ENCODE results near the gene IL1RAPL1.

Gene IL1RAPL1

DNA sequence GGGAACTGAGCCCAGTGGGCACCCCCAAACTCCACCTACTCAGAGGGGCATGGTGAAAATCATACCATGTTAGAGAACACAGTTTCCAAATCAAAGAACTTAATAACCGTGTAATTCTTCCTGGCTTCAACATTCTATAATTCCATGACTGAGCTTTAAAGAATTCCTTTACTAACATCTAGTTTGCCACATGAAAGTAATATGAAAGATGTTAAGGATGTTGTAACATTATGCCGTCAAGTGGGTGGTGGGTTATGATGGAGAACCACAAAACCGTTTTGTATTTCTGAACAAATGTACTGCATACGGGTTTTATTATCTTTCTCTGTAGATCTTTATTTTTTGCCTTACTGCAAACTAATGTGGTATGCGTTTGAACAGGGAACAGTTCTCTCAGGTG is 1079.1 kb downstream of the IL1RAPL1 start:
- FAIRE-seq = no peak

DNA sequence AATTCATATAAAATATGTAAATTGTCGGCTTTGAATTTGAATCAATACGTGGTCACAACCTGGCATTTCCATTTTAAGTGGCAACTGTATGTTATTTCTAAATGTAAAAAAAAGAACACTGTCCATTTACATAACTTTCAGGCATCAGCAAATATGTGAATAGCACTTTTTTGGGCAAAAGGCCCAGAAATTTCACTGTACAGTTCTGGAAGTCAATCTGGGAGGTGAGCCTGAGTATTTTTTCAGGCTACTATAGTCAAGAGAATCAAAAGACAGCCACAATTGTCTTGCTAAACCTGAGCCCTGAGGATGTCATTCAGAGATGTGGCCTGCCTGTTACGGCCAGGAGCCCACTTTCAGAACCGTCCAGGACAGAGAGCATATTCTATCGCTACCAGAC is 1084.2 kb downstream of the IL1RAPL1 start:
- no peak for FAIRE-seq

DNA sequence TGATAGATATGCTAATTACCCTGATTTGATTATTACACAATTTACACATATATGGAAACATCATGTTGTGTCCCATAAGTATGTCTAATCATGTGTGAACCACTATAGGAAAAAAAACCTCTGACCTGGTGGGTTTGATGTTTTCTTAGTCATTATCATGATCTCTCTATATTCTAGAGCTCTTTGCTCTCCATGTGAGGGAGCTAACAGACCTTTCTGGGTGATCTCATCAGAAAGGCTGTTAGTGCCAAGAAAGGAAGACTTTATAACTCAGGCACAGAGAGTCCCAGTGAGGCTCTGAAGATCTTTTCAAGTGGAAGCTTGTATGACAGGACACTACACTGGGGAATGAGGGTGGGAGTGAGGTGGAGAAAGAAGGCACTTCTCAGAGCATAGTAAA is 1100.4 kb downstream of the IL1RAPL1 start:
- FAIRE-seq = no peak

DNA sequence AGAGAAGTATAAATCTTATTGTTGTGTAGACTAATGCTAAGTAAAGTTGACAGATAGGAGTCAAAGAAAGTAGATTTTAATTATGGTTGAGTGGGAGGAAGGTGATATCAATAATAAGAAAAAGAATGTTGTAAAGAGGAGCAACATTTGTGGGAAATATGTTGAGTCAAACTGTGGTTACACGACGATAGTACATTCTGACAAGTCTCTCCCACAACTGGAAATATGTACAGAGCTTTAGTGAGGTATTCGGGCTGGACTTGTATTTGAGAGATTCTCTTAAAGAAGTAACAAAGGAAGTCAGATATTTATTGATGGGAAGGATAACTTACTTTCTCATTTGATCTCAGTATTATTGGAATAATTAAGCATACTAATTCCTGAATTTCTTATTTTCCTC is 1102.8 kb downstream of the IL1RAPL1 start:
- FAIRE-seq = no peak

DNA sequence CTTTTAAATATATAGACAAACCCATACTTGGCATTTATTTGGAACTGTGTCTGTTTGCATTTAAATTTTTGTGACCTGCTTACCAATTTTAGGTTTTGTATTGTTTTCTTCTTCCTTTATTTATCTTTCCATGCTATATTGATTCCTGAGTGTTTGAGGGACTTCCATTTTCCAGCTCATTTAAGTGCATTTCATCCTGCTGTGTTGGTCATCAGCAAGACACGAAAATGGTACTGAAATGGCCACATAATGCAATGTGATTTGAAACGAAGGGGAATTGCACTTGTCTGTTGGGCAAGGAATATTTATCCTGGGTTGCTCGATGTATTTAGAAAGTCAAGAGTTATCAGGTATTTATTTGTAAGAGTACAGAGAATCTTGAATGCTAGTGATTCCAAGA is 1103.8 kb downstream of the IL1RAPL1 start:
- no peak for FAIRE-seq

DNA sequence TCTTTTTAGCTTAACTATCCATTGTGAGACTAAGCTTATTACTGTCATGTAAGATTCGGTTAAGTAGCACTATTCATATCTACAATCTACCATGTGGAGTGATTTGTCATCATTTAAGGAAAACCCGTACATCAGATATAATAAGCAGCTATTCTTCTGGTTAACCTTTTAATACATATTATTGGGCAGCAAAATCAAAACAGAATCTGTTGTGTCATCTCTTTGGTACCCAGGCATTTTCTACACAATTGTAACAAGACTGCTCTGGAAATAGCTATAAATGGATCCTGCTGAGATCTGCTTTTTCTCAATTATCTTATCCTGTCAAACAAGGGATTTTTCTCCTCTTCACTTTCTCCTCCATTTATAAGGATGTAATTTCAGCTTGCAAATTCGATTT is 1106.7 kb downstream of the IL1RAPL1 start:
- no peak for FAIRE-seq

DNA sequence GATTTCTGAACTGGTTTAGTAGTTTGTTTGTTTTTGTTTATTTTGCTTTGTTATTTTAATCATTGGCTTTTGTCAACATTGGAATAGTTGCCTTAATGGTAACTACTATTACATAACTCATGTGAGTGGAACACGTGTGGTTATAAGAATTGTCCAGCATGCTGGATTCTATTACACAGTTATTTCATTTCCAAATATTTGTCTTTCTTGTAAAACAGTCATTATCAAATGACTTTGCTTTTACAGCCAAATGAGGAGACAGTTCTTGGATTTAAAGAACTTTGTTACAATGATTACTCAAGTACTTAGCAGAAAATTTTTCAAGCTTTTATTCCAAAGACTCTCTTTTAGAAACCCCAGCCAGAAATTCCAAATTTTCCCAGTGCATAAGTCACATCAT is 1112.0 kb downstream of the IL1RAPL1 start:
- FAIRE-seq = no peak

DNA sequence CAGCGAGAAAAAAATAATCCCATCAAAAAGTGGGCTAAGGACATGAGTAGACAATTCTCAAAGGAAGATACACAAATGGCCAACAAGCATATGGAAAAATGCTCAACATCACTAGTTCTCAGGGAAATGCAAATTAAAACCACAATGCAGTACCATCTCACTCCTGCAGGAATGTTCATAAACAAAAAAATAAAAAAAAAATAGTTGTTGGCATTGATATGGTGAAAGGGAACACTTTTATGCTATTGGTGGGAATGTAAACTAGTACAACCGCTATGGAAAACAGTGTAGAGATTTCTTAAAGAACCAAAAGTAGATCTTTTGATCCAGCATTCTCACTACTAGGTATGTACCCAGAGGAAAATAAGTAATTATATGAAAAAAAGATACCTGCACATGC is 1119.8 kb downstream of the IL1RAPL1 start:
- no peak for FAIRE-seq

DNA sequence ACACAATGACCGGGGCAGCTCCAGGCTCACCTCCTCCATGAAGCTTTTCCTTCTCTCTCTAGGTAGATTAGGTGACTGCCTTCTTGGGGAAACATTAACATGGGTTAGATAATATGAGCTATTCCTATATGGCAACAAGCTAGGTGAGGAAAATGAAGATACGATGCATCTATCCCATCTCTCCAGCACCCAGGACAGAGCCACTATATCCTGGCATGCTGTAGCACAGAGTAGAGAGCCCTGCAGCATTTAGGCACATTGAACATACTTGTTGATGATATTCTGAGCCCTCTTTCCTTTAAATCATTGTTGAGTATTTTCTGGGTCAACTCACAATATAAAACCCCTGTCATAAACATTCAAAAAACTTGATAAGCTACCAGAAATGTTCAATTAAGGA is 1133.9 kb downstream of the IL1RAPL1 start:
- no peak for FAIRE-seq

DNA sequence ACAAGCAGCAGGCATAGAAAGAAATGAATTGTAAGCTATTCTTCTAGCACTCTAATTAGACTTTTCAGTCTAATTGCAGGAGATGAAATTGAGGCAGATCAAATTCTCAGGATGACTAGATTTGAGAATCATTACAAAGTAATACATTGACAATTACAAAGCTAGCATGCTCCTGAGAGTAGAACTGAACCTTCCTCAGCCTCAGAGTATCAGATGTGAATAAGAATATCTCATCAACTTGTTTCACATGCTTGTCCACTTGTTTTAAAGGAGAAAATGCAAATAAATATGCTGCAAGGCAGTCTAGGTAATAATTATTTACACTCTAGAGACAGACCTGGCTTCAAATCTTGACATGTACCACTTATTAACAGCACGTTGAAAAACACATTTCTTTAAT is 1137.1 kb downstream of the IL1RAPL1 start:
- no peak for FAIRE-seq

DNA sequence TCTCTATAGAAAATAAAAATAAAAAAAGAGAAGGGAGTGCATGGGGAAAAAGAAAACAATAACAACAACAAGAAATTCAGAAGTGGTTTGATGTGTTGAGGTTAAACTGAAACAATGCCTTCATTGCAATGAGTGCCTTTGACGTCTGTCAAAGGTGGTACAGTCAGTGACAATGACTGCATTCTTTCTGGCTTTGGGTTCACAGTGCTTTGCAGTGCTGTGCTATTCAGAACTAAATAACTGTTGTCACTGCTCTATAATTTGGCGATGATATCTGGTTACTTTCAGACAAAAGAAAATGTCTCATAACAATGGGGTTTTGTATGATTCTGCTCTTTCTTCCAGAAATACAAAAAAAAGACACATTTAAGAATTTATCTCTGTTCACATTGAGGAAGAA is 1139.6 kb downstream of the IL1RAPL1 start:
- no peak for FAIRE-seq

DNA sequence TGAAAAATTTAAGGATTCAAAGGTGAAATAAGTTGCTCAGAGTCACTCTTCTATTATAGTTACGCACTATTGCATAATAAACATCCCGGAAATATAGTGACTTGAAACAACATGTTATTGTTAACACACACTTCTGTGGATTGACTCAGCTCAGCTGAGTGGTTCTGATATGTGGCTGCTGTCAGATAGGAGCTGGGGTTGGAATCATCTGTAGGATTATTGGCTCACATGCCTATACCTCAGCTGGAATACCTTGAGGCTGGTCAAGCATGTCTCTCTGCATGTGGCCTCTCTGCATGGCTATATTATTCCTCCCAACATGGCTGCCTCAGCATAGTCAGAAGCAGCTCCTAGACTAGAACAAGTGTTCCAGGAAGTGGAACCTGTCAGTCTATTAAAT is 1141.4 kb downstream of the IL1RAPL1 start:
- no peak for FAIRE-seq

DNA sequence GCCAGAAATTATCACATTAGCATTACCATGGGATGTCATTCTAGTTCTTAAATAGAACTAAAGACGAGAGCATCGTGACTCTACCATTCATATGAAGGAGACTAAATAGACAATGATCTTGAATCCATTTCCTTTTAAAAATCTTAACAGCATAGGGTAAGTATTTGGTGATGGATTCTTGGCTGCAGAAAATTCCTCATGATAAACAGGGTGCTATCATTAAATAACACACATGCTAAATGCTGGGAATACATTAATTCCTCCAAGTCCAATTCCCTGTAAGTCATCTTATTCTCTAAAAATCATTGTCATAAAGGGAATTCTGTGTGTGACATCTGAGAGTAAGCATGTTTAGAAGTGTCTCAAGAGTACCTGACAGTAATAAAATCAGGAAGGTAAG is 1157.7 kb downstream of the IL1RAPL1 start:
- FAIRE-seq = no peak

DNA sequence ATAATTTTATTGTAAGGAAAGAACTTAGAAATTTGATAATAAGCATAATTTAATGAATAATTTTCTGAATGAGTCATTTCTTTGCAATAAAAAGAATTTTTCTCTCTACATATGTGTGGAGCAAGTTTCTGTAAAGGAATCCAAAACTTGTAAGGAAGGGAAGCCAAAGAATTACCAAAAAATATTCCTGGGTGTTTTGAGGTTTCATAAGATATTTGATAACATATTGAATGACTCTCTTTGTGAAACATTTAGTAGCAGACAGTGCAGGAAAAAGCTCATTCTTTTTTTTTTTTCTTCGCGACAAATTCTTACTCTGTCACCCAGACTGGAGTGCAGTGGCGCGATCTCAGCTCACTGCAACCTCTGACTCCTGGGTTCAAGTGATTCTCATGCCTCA is 1159.1 kb downstream of the IL1RAPL1 start:
- FAIRE-seq = no peak

DNA sequence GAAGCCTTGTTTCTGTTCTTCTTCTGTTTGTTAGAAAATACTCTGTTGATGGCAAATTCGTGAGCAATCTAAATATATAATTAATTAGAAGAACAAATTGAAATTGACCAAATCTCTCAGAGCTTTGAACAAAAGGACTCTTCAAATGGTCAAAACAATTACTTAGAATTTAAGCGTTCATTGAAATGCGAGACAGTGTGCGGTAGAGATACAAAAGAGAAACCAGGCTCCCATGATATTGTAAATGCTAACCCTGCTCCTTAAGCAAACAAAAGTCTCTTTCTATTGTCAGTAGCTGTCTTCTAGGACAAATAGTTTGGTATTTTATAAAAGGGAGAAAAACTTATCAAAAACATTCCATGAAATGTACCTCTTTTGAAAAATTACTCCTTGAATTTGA is 1174.8 kb downstream of the IL1RAPL1 start:
- no peak for FAIRE-seq

DNA sequence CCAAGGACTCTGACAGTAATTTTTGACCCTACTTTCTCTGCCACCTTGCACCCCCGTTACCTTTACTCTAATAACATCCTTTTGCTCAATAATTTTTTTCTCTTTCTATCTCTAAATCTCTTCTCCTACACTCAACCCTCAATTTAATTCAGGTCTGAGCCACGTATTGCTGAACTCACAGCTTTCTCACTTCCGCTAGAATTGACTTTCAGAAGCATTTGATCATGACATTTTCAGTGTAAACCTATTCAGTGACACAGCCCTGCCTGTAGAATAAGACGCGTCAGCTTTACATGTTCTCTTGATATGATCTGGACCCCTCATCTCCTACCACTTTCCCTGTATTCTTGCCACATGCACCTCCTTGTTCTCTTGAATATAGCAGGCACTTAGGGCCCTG is 1188.6 kb downstream of the IL1RAPL1 start:
- FAIRE-seq = no peak

DNA sequence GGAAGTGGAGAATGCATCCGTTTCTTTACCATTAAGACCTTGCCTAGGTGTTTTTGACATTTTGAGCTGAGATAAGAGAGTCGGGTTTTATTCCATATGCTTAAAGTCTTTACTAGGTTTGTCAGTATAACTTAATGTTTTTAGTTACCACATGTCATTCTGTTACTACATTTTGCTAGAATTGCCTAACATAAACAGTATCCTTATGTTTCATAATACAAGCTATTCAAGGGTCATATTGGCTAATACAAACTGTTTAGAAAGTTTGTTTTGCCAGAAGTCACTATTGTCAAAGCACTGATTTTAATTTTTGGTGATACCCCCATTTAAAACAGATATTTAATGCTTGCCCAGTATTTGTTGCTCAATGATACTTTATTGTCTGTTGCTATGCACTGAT is 1200.4 kb downstream of the IL1RAPL1 start:
- no peak for FAIRE-seq

DNA sequence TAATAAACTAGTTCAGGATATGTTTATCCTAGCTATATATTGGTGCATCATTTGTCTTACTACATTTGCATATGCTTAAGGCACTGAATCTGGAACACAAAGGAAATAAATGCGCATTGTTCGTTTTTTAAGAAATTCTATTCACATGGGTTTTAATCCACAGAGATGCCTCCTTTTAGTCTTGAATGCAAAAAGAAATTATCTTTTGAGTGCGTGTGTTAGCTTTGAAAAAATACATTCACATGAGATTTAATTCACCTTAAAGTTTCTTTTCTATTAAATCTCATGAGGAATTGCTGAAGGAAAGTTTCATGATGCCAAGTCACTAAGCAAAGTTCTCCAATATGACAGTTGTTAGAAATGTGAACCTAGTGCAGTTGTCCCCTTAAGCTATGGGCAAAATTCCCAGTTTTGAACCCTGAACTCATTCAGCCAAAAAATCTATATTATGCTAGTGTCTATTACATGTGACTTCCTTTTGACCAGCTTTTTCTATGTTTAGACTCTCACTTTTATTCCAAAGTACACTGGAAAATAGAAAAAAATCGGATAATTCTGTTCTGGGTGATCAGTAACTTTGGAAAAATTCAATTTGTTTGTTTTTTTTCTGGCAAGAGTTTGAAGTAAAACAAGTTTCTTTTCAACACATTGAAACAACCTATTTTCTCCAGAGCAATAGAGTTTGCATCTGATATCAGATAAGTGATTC is 1201.9 kb downstream of the IL1RAPL1 start:
- no peak for FAIRE-seq

DNA sequence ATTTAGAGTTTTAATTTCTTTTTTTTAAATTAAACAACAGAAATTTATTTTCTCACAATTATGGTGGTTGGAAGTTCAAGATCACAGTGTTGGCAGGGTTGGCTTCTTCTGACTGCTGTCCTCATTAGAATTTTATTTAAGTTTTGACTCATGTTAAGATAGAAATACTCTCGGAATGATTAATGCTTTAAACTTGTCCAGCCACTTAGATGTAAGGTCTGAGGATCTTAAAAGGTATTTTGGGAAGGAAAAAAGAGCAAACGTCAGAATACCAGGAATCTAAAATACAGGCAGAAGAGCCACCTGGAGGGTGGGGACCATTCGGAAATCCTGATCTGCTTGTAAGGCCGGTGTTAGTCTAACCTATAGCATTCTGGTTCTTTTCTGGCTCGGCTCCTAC is 1205.1 kb downstream of the IL1RAPL1 start:
- no peak for FAIRE-seq

DNA sequence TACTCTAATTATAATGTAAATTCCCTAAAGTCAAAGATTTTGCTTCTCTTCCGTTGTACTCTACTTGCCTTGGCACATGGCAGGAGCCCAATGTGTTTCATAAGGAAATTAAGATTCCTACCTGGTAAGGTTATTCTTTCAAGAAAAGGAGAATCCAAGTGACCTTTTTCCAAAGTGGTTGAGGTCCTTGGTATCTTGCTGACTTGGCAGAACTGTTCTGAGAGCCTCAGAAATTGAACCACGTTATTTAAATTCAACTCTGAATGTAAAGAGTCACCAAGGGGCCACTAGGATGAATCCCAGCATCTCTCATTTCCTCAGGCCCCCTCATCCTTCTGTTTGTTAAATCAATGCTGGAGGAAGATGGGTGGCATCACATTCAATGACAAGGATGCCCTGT is 1209.9 kb downstream of the IL1RAPL1 start:
- no peak for FAIRE-seq

DNA sequence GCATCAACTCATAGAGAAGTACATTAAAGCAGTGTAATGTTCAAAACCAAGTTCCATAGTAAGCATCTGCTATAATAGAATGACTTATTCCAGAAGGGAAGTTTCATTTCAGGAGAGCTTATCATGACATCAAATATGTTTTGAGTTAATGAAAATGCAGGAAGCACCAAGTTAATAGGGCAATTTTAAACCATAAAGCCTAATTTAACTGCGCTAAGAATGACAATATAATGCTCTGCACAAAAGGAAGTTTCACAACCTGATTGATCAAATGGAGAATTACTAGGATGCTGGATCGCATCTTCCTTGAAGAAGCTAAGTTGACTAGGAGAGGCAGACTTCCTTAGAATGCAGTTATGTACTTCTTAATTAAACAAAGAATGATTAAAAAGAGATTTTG is 1211.2 kb downstream of the IL1RAPL1 start:
- FAIRE-seq = no peak

DNA sequence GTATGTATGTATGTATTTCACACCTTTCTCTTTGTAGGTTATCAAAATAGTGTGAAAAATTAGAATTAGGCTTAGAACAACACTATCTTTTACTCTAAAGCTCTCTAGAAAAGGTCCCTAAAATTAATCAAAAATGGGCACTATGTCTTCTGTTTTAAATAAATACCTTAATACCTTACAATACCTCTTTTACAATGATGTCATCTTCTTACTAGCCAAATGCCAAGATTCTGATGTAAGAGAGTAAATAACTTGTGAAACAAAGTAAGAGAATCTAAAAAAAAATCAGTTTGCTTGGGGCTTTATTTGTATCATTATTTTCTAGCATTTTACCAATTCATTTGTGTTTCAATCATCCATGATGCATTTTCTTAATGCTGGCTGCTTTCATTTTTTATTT is 1225.9 kb downstream of the IL1RAPL1 start:
- FAIRE-seq = no peak

DNA sequence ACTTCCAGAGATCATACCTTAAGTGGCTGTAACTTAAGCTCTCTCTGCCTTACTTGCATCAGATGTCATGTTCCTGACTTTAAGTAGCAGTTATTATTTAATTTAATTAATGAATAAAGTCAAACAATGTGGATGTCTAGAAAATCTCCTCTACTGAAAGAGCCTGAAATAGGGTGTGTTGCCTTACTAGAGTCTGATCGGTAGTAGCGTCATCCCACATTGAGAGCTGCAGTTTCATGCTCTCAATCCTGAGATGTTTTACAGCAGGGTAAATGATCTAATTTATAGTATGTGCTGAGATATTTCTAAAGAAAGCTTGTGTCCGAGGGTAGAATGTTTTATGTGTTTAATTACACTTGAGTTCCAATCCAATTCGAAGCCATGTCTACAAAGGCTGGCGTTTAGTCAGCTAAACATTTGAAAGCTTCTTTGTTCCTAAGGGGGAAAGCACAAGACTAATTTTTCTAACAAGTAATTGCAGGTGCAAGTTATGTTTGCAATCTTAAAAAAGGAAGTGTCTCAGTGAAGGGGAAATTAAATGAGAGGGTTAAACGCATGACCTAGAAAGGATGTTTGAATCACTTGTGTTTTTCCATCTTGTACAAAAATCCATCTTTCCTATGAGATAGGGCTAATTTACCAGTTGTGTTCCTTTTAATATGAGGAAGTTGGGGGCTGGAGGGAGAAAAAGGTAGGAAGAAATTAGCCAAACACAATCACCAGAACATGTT is 1237.1 kb downstream of the IL1RAPL1 start:
- no peak for FAIRE-seq

DNA sequence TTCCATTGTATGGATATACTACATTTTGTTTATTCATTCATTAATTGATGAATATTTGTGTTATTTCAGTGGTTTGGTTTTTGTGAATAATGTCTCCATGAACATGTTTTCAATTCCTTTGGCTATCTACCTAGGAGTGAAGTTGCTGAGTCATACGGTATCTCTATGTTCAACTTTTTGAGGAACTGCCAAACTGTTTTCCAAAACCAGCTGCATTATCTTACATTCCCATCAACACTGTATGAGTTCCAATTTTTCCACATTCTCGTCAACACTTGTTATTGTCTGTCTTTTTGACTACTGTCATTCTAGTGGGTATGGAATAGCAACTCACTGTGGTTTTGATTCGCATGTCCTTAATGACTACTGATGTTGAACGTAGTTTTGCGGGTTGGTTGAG is 1239.5 kb downstream of the IL1RAPL1 start:
- FAIRE-seq = no peak

DNA sequence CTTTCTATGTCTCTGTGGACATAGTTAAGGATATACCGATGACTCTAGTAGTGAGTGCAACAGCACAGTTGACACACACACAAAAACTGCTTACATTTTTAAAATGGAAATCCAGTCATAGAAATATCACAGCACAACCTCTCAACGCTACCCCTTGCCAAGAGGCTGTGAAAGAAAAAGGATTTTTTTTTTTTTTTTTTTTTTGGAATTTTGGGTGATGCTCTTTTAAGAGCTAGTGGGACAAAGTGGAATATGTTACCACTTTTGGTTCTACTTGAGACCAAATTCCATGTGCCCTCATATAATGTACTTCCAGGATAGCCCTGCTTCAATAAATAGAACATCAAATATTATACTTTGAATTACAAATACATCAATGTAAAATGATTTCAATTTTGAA is 1247.1 kb downstream of the IL1RAPL1 start:
- no peak for FAIRE-seq

Data from TTC549 (cell line).